Naive thymus-derived CD8-positive, alpha-beta T cell (primary cell): ENCODE results near the gene SYNGR2. TPM values are rescaled to one million over a fixed set of nuclear protein-coding genes. Genes with fewer than 3 reads are reported as not detected.
A peak's percentile ranks its signal among the peaks of the same experiment; 100 is the strongest.

ENCODE experiments used
- ATAC-seq, 2 donors: fragments of 150-1000 bp; cut with Tn5 transposase in 1 of 2; sonication (Bioruptor Pico), chemical (Tn5 transposase) in 1 of 2; 1 replicate in 1 of 2; 2 replicates in 1 of 2; pipeline ENCODE4 v1.10.0; 2021; ENCODE audit warnings: mild to moderate bottlenecking in 2 of 2, moderate library complexity in 2 of 2
- POLR2A ChIA-PET: fragments of 350-600 bp; sonication (Branson Sonifier 250); formaldehyde crosslinking; loops from one replicate; lab custom pipeline; 2021; ENCODE audit warnings: antibody characterized with exemption; lab: Charles Lee
- DNase-seq, 10 donors: peaks; one replicate each; pipeline versions ENCODE4 v3.0.0 to v3.0.0-alpha.2; 2020 to 2022
- H3K27ac Mint-ChIP-seq, 10 donors: one replicate each; pipeline ENCODE4 v1.8.0; 2020 to 2022; ENCODE audit warnings: mild to moderate bottlenecking in 10 of 10, mixed read lengths in 10 of 10, moderate library complexity in 4 of 10, inconsistent platforms in 1 of 10
- H3K27me3 Mint-ChIP-seq, 5 donors: one replicate each; pipeline ENCODE4 v1.8.0; 2021 to 2022; ENCODE audit warnings: mixed read lengths in 5 of 5
- H3K36me3 Mint-ChIP-seq, 3 donors: one replicate each; pipeline ENCODE4 v1.8.0; 2020 to 2022; ENCODE audit warnings: mixed read lengths in 3 of 3, mild to moderate bottlenecking in 2 of 3, inconsistent platforms in 1 of 3
- H3K4me1 Mint-ChIP-seq, 4 donors: one replicate each; pipeline ENCODE4 v1.8.0; 2021 to 2022; ENCODE audit warnings: mixed read lengths in 4 of 4
- H3K4me3 Mint-ChIP-seq, 10 donors: one replicate each; pipeline ENCODE4 v1.8.0; 2020 to 2022; ENCODE audit warnings: mild to moderate bottlenecking in 10 of 10, mixed read lengths in 10 of 10, moderate library complexity in 6 of 10, inconsistent platforms in 1 of 10
- H3K9me3 Mint-ChIP-seq, 9 donors: one replicate each; pipeline ENCODE4 v1.8.0; 2020 to 2022; ENCODE audit warnings: mixed read lengths in 9 of 9, mild to moderate bottlenecking in 3 of 9, inconsistent platforms in 1 of 9, moderate library complexity in 1 of 9
- polyA plus RNA-seq, 3 donors: library from polyadenylated mRNA; unstranded; fragments of 300-500 nt; fragmentation: Illumina TruSeq; gene quantifications; one replicate each; pipeline ENCODE4 v1.2.3, GENCODE V29; 2021
- total RNA-seq, 8 experiments: library from RNA in 2 of 8; stranded (reverse) in 2 of 8; gene quantifications; one replicate each; pipeline ENCODE4 v1.2.3 and lab custom pipeline; 2021 to 2026

The SYNGR2 gene
- total and polyA plus RNA-seq, 5 experiments from 2014 or later, result 58.1 to 108 (median 88.4) TPM

GRCh38 chr17:78125138-78125913, 43.1 kb upstream of the SYNGR2 start:
- H3K36me3 Mint-ChIP-seq, result peaks cover 0 to 45% (median 15%) of the 10 kb centered on the region in 3 donors
- H3K4me1 Mint-ChIP-seq, result peaks cover 37 to 78% (median 75%) of the 10 kb centered on the region in 4 donors
- ATAC-seq (no peak), DNase-seq (peak in 3 of 10 donors; percentile 58 to 61 (median 60))
- H3K9me3 Mint-ChIP-seq, result no peaks in the 10 kb centered on the region
- H3K4me3 Mint-ChIP-seq, result peak overlapping the region; percentile 47 to 100 (median 70)
- peak overlapping the region in 9 of 10 donors; percentile 24 to 96 (median 75) for H3K27ac Mint-ChIP-seq
- POLR2A ChIA-PET, result interaction anchor here (0.9 to 30.2 kb wide), 7 partner anchors 12 to 162 kb away, joined by 3 to 1112 read pairs (median 16); partner anchors contain the start of genes C17orf99, SYNGR2, TMC6 and TMC8
- no peaks in the 10 kb centered on the region for H3K27me3 Mint-ChIP-seq

- peak overlapping the region; percentile 85 to 100 (median 92) for H3K4me3 Mint-ChIP-seq
- DNase-seq (peak in 1 of 10 donors; percentile 5), ATAC-seq (no peak)
- peak overlapping the region in 9 of 10 donors; percentile 17 to 95 (median 92) for H3K27ac Mint-ChIP-seq
- no peaks in the 10 kb centered on the region for H3K27me3 Mint-ChIP-seq
- H3K4me1 Mint-ChIP-seq, result peaks cover 36 to 75% (median 70%) of the 10 kb centered on the region in 4 donors
- peaks cover 0 to 2% (median 0%) of the 10 kb centered on the region in 9 donors for H3K9me3 Mint-ChIP-seq
- H3K36me3 Mint-ChIP-seq, result peaks cover 0 to 46% (median 22%) of the 10 kb centered on the region in 3 donors
- POLR2A ChIA-PET, result interaction anchor here (1.0 to 30.2 kb wide), 11 partner anchors 1 to 675 kb away, joined by 3 to 1112 read pairs (median 12); partner anchors contain the start of genes AFMID, C17orf99, SYNGR2 and TK1
These were observed 42.1 kb upstream of the SYNGR2 start for GRCh38 chr17:78125976-78126894.

DNA sequence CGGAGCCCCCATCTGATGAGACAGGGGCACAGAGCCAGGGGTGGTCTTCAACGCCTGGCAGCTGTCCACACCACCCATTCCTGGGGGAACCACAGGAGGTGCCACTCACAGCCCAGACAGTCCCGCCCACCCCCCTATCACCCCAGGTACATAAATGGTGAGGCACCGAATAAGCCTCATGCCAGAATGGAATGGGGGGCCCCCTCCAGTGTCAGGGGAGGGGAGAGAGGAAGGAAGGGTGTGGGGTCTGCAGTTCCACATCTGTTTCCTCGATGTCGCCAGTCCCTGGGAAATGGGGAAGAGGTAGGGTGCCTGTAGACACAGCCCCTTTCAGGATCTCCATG, 41.5 kb upstream of the SYNGR2 start:
- peak overlapping the region; percentile 79 to 95 (median 92) for H3K27ac Mint-ChIP-seq
- no peak for ATAC-seq
- H3K4me3 Mint-ChIP-seq, result peak overlapping the region; percentile 87 to 100 (median 92)
- H3K4me1 Mint-ChIP-seq, result peaks cover 32 to 69% (median 63%) of the 10 kb centered on the region in 4 donors
- H3K9me3 Mint-ChIP-seq, result peaks cover 0 to 2% (median 0%) of the 10 kb centered on the region in 9 donors
- POLR2A ChIA-PET, result interaction anchor here (1.0 to 30.2 kb wide), 11 partner anchors 2 to 676 kb away, joined by 3 to 1112 read pairs (median 12); partner anchors contain the start of genes AFMID, C17orf99, SYNGR2 and TK1
- no peaks in the 10 kb centered on the region for H3K27me3 Mint-ChIP-seq
- no peak for DNase-seq
- peaks cover 0 to 40% (median 20%) of the 10 kb centered on the region in 3 donors for H3K36me3 Mint-ChIP-seq

DNA sequence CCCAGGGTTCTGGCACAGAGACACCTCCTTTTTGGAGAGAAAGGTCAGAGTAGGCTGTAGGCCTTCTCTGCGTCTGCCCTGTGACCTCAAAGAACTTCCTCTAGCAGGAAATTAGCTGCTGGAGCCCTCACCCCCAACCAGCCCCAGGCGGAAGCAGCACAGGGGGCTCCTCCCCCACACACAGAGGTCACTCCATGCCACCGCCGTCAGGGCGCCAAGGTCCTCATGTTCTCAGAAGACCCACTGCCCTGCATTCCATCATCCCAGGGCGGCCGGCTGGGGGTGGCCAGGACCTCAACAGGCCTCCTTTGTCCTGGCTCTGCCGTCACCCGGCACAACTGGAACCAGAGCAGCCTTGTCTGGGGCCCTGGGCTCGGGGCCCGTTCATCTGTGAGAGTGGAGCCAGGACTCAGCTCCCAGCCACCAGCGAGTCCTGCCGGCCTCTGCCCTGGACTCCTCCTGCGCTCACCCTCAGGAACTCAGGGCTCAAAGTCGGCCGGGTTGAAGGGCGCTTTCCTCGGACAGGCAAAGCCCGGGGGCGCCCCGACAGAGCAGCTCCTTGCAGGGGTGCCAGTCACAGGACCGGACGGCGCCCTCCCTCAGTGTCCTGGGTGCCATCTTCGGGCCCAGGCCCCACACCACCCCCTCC, 41.0 kb upstream of the SYNGR2 start:
- POLR2A ChIA-PET, result interaction anchor here (1.0 to 30.2 kb wide), 14 partner anchors 2 to 753 kb away, joined by 3 to 1112 read pairs (median 8); partner anchors contain the start of genes AFMID, C17orf99, SYNGR2 and TK1
- H3K36me3 Mint-ChIP-seq, result peaks cover 0 to 39% (median 18%) of the 10 kb centered on the region in 3 donors
- no peak for ATAC-seq
- DNase-seq, result peak in 8 of 10 donors; percentile 52 to 83 (median 63)
- peak overlapping the region; percentile 87 to 100 (median 92) for H3K4me3 Mint-ChIP-seq
- peak overlapping the region; percentile 79 to 95 (median 92) for H3K27ac Mint-ChIP-seq
- no peaks in the 10 kb centered on the region for H3K27me3 Mint-ChIP-seq
- peaks cover 32 to 66% (median 59%) of the 10 kb centered on the region in 4 donors for H3K4me1 Mint-ChIP-seq
- peaks cover 0 to 2% (median 0%) of the 10 kb centered on the region in 9 donors for H3K9me3 Mint-ChIP-seq

DNA sequence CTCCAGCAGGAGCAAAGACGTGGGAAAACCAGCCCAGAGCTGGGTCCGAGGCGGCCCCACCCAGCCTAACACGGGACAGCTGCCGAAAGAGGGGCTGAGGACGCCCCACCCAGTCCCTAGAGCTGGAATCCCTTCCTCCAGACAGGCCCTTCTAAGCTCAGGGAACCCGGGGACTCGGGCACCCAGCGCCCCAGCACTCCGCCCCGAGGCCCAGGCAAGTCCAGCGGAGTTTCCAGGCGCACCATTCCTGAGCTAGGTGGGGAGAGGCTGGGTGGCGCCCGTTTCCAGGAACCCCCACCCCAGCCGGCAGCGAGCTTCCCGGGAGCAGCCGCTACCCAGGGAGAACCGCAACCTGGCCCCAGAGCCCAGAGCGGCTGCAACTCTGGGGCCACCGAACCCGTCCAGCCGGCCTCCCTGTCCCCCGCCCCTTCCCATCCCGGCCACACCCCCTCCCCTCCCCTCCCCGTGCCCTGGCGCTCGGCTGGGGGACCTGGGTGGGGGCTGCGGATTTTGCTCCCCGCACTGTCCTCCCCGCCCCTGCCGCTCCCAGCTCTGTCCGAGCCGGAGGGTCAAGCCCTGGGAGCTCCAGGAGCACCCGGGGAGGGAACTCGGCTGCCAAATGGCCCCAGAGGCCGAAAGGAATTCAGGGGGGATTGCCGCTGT, 40.4 kb upstream of the SYNGR2 start:
- ATAC-seq (no peak), DNase-seq (peak in 2 of 10 donors; percentile 40 to 62)
- Mint-ChIP-seq H3K4me3 (peak overlapping the region; percentile 87 to 100 (median 92)), H3K27me3 (no peaks in the 10 kb centered on the region), H3K36me3 (peaks cover 0 to 39% (median 14%) of the 10 kb centered on the region in 3 donors), H3K27ac (peak overlapping the region; percentile 79 to 95 (median 92)), H3K4me1 (peaks cover 31 to 65% (median 58%) of the 10 kb centered on the region in 4 donors), H3K9me3 (peaks cover 0 to 2% (median 0%) of the 10 kb centered on the region in 9 donors)
- POLR2A ChIA-PET, result interaction anchor here (0.5 to 30.2 kb wide), 12 partner anchors 3 to 754 kb away, joined by 3 to 1112 read pairs (median 9); partner anchors contain the start of genes AFMID, C17orf99, SYNGR2 and TK1

DNA sequence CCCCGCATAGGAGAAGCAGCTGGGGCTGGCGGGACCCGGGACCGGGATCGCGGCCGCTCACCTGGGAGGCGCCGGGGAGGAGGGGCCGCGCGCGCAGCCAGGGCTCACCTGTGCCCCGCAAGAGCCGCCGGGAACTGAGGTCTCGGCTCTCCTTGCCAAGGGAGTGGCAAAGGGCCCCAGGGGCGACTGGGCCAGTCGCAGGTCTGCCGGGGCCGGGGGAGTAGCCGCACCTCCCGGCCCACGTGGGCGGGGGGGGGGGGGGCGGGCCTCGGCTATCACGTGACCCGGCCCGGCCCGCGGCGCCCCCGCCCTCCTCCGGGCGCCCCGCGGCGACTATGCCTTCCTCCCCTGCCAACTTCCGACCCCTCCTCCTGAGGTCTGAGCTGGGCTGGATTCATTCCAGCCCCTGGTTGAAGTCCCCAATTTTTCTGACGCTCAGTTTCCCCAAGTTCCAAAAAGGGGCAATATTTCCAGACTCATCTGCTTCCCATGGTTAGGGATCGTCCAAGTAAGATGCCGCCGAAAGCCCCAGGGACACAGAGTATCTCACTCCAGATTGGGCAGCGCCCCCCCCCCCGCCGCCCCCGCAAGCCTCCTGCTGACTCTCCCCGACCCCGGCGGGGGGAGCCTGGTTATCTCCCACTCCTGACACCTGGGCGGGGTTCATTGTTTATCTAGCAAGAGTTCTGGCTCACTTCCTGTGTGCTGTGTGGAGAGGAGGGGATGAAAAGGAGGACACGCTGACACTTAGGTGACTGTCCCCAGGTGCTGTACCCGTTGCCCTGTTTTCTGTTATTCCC, 39.6 kb upstream of the SYNGR2 start, which contains the start of gene TMC6:
TSS of gene TMC6 (minus strand) at position 205 of the 800 bp plus-strand sequence. CDS start 1,923 bp downstream, outside the sequence.
- no peaks in the 10 kb centered on the region for H3K27me3 Mint-ChIP-seq
- H3K9me3 Mint-ChIP-seq, result peaks cover 0 to 2% (median 0%) of the 10 kb centered on the region in 9 donors
- ATAC-seq (peak; percentile 16 to 50), DNase-seq (peak; percentile 70 to 94 (median 82))
- POLR2A ChIA-PET, result interaction anchor here (0.6 to 30.2 kb wide), 14 partner anchors 4 to 1636 kb away, joined by 3 to 1112 read pairs (median 14); partner anchors contain the start of genes C17orf99, SYNGR2, TMC6 and TMC8
- H3K27ac Mint-ChIP-seq, result peak within 1 kb of the TSS; percentile 90 to 100 (median 97)
- peaks cover under 1 to 38% (median 15%) of the 10 kb centered on the region in 3 donors for H3K36me3 Mint-ChIP-seq
- H3K4me3 Mint-ChIP-seq, result peak within 1 kb of the TSS; percentile 96 to 100 (median 98)
- H3K4me1 Mint-ChIP-seq, result peaks cover 28 to 65% (median 57%) of the 10 kb centered on the region in 4 donors

GRCh38 chr17:78129351-78130089, 38.9 kb upstream of the SYNGR2 start:
- peak overlapping the region; percentile 89 to 100 (median 97) for H3K27ac Mint-ChIP-seq
- POLR2A ChIA-PET, result interaction anchor here (0.6 to 30.2 kb wide), 23 partner anchors 5 to 1637 kb away, joined by 3 to 1112 read pairs (median 6); partner anchors contain the start of genes C17orf99, SYNGR2, TMC6 and TMC8
- H3K4me1 Mint-ChIP-seq, result peaks cover 32 to 65% (median 57%) of the 10 kb centered on the region in 4 donors
- ATAC-seq, result peak; percentile 1 to 4
- peak in 7 of 10 donors; percentile 49 to 83 (median 64) for DNase-seq
- H3K4me3 Mint-ChIP-seq, result peak overlapping the region; percentile 96 to 100 (median 98)
- no peaks in the 10 kb centered on the region for H3K27me3 Mint-ChIP-seq
- H3K9me3 Mint-ChIP-seq, result peaks cover 0 to 2% (median 0%) of the 10 kb centered on the region in 9 donors
- peaks cover 9 to 40% (median 22%) of the 10 kb centered on the region in 3 donors for H3K36me3 Mint-ChIP-seq

DNA sequence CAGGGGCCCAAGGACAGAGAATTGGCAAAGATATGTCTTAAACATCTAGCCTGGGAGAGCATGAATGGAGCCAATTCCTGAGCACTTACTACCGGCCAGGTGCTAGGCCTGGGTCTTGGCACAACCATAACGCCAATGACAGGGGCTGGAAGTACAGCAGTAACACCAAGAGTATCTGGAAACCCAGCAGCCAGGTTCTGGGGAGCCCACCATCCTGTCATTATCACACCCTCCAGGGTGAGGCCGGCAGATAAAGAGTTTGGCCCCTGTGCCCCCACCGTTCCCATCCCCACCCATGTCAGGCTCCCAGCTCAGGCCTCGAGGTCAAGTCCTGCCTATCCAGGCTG, 38.3 kb upstream of the SYNGR2 start:
- Mint-ChIP-seq H3K36me3 (peaks cover 9 to 42% (median 24%) of the 10 kb centered on the region in 3 donors), H3K27me3 (no peaks in the 10 kb centered on the region), H3K9me3 (peaks cover 0 to 2% (median 0%) of the 10 kb centered on the region in 9 donors), H3K4me3 (peak overlapping the region; percentile 96 to 100 (median 98)), H3K4me1 (peaks cover 32 to 66% (median 58%) of the 10 kb centered on the region in 4 donors), H3K27ac (peak overlapping the region; percentile 89 to 100 (median 97))
- ATAC-seq (peak; percentile 1 to 4), DNase-seq (peak in 1 of 10 donors; percentile 66)
- POLR2A ChIA-PET, result interaction anchor here (0.6 to 30.2 kb wide), 24 partner anchors 5 to 725 kb away, joined by 3 to 1112 read pairs (median 6); partner anchors contain the start of genes C17orf99, SYNGR2, TMC6 and TMC8

DNA sequence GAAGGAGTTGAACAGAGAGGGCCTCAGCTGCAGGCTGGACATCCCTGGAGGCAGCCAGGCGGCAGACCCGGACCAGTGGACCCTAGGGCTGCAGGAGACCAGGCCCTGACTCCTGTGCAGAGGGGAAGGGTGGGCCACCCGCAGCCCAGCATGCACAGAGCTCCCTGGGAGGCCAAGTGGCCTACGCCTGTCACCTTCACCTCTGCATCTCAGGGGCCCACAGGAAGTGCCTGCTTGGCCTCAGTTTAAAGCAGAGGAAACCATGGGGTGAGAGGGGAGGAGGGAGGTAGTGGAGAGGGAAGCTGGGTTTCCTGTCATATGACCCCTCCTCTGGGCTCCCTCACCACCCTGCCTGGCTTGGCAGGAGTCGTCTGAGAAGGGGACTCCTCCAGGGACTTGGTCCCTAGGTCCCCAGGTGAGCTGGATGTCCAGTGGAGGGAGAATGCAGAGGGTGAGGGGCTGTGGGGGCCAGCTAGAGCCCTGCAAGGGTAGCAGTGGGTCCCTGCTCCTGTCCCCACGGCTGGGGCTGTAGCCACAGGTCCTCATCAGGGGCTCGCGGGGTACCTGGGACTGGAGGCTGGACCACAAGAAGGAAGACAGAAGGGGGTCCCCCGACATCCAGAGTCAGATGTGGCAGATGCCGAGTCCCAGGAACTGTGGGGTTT, 37.8 kb upstream of the SYNGR2 start, which contains the start of gene TMC8:
TSS of gene TMC8 (plus strand) at position 335 of the 665 bp plus-strand sequence. CDS start 818 bp downstream, outside the sequence.
- peaks cover 9 to 45% (median 27%) of the 10 kb centered on the region in 3 donors for H3K36me3 Mint-ChIP-seq
- DNase-seq (peak; percentile 52 to 95 (median 88)), ATAC-seq (peak; percentile 51 to 63)
- peaks cover 35 to 67% (median 59%) of the 10 kb centered on the region in 4 donors for H3K4me1 Mint-ChIP-seq
- peaks cover 0 to 2% (median 0%) of the 10 kb centered on the region in 9 donors for H3K9me3 Mint-ChIP-seq
- peak within 1 kb of the TSS; percentile 89 to 100 (median 97) for H3K27ac Mint-ChIP-seq
- POLR2A ChIA-PET, result interaction anchor here (0.6 to 30.2 kb wide), 23 partner anchors 6 to 725 kb away, joined by 3 to 1112 read pairs (median 6); partner anchors contain the start of genes C17orf99, SYNGR2, TMC6 and TMC8
- peak within 1 kb of the TSS; percentile 96 to 100 (median 98) for H3K4me3 Mint-ChIP-seq
- H3K27me3 Mint-ChIP-seq, result no peaks in the 10 kb centered on the region
